ENCODE results near the gene CCDC107.
A peak's percentile ranks its signal among the peaks of the same experiment; 100 is the strongest.
"Not testable (repeated sequence)": the region's sequence is repeated elsewhere in the genome, so short reads cannot be mapped to it uniquely, and the experiment has no call there.

CCDC107 gene

GRCh38 chr9:35638751-35639150 lies 19.3 kb upstream of the CCDC107 start:
- H3K27me3 ChIP-seq (ENCODE audit: control insufficient read depth in 1 of 2, insufficient read depth in 2 of 2, low read length in 2 of 2); H3K36me3 ChIP-seq (ENCODE audit: control insufficient read depth in 1 of 2, insufficient read depth in 2 of 2, low read length in 2 of 2); H3K4me1 ChIP-seq (ENCODE audit: control insufficient read depth in 1 of 2, insufficient read depth in 2 of 2, low read length in 2 of 2); H3K4me3 ChIP-seq (ENCODE audit: low read depth in 1 of 2, low read length in 2 of 2); H3K9ac ChIP-seq (ENCODE audit: low read depth in 1 of 2, low read length in 2 of 2); H3K27ac ChIP-seq (ENCODE audit: low read depth, low read length); H3K9me3 ChIP-seq (ENCODE audit: control insufficient read depth in 1 of 2, low read length in 2 of 2): not testable (repeated sequence)

- H3K36me3 ChIP-seq (ENCODE audit: control insufficient read depth in 1 of 2, insufficient read depth in 2 of 2, low read length in 2 of 2); H3K27ac ChIP-seq (ENCODE audit: low read depth, low read length): not testable (repeated sequence)
These were observed 18.9 kb upstream of the CCDC107 start for GRCh38 chr9:35639225-35639624.

DNA sequence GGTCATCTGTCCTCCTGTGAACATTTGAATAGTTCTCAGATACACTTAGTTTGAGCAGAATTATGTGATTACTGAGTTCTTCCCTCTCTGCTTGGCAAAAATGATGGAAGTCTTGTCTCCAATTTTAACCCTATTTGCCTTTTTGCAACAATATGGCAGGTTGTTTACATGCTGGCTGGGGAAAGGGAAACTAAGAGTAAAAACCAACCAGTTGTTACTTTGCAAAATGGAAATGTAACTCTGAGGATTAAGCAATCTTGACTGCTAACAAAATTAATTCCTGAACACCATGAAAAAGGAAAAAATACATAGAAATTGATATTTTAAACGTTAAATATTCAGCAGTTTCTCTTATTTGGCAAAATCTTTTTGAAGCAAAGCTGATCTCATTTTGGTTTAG lies 18.5 kb upstream of the CCDC107 start:
- Histone ChIP-seq H3K27ac (ENCODE audit: low read depth, low read length) (peak overlapping the region; percentile 20), H3K4me1 (ENCODE audit: control insufficient read depth in 1 of 2, insufficient read depth in 2 of 2, low read length in 2 of 2) (no peaks in the 10 kb centered on the region), H3K9me3 (ENCODE audit: control insufficient read depth in 1 of 2, low read length in 2 of 2) (no peaks in the 10 kb centered on the region)

More at GRCh38 chr9:35639225-35639624, 18.9 kb upstream of the CCDC107 start:
- H3K4me3 ChIP-seq (ENCODE audit: low read depth in 1 of 2, low read length in 2 of 2); H3K9ac ChIP-seq (ENCODE audit: low read depth in 1 of 2, low read length in 2 of 2); H3K4me1 ChIP-seq (ENCODE audit: control insufficient read depth in 1 of 2, insufficient read depth in 2 of 2, low read length in 2 of 2); H3K27me3 ChIP-seq (ENCODE audit: control insufficient read depth in 1 of 2, insufficient read depth in 2 of 2, low read length in 2 of 2); H3K9me3 ChIP-seq (ENCODE audit: control insufficient read depth in 1 of 2, low read length in 2 of 2): not testable (repeated sequence)

GRCh38 chr9:35640431-35640830 lies 17.7 kb upstream of the CCDC107 start:
- not testable (repeated sequence) for H3K27me3 ChIP-seq (ENCODE audit: control insufficient read depth in 1 of 2, insufficient read depth in 2 of 2, low read length in 2 of 2); H3K27ac ChIP-seq (ENCODE audit: low read depth, low read length); H3K4me1 ChIP-seq (ENCODE audit: control insufficient read depth in 1 of 2, insufficient read depth in 2 of 2, low read length in 2 of 2); H3K36me3 ChIP-seq (ENCODE audit: control insufficient read depth in 1 of 2, insufficient read depth in 2 of 2, low read length in 2 of 2); H3K4me3 ChIP-seq (ENCODE audit: low read depth in 1 of 2, low read length in 2 of 2); H3K9ac ChIP-seq (ENCODE audit: low read depth in 1 of 2, low read length in 2 of 2); H3K9me3 ChIP-seq (ENCODE audit: control insufficient read depth in 1 of 2, low read length in 2 of 2)

More for the DNA sequence above, 18.5 kb upstream of the CCDC107 start:
- no peaks in the 10 kb centered on the region for H3K27me3 ChIP-seq (ENCODE audit: control insufficient read depth in 1 of 2, insufficient read depth in 2 of 2, low read length in 2 of 2)
- no peak overlapping the region for H3K4me3 ChIP-seq (ENCODE audit: low read depth in 1 of 2, low read length in 2 of 2)
- no peaks in the 10 kb centered on the region for H3K36me3 ChIP-seq (ENCODE audit: control insufficient read depth in 1 of 2, insufficient read depth in 2 of 2, low read length in 2 of 2)
- no peak overlapping the region for H3K9ac ChIP-seq (ENCODE audit: low read depth in 1 of 2, low read length in 2 of 2)

GRCh38 chr9:35641478-35641877 lies 16.6 kb upstream of the CCDC107 start:
- H3K27ac ChIP-seq (ENCODE audit: low read depth, low read length); H3K4me1 ChIP-seq (ENCODE audit: control insufficient read depth in 1 of 2, insufficient read depth in 2 of 2, low read length in 2 of 2); H3K36me3 ChIP-seq (ENCODE audit: control insufficient read depth in 1 of 2, insufficient read depth in 2 of 2, low read length in 2 of 2); H3K27me3 ChIP-seq (ENCODE audit: control insufficient read depth in 1 of 2, insufficient read depth in 2 of 2, low read length in 2 of 2); H3K9me3 ChIP-seq (ENCODE audit: control insufficient read depth in 1 of 2, low read length in 2 of 2); H3K4me3 ChIP-seq (ENCODE audit: low read depth in 1 of 2, low read length in 2 of 2); H3K9ac ChIP-seq (ENCODE audit: low read depth in 1 of 2, low read length in 2 of 2): not testable (repeated sequence)

DNA sequence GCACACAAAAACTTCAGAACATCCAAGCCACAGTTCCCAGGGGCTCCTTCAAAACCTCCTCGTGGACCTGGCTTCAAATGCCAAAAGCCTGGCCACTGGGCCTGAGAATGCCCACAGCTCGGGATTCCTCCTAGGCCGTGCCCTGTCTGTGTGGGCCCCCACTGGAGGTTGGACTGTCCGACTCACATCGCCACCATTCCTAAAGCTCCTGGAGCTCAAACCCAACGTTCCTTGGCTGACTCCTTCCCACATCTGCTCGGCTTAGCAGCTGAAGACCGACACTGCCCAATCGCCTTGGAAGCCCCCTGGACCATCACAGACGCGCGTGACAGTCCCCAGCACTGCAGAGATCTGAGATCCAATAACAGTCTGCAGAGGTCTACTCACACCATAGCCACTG lies 15.0 kb upstream of the CCDC107 start:
- H3K36me3 ChIP-seq (ENCODE audit: control insufficient read depth in 1 of 2, insufficient read depth in 2 of 2, low read length in 2 of 2) = no peaks in the 10 kb centered on the region
- H3K27me3 ChIP-seq (ENCODE audit: control insufficient read depth in 1 of 2, insufficient read depth in 2 of 2, low read length in 2 of 2) = no peaks in the 10 kb centered on the region
- peaks cover 4 to 10% of the 10 kb centered on the region in 2 donors for H3K4me1 ChIP-seq (ENCODE audit: control insufficient read depth in 1 of 2, insufficient read depth in 2 of 2, low read length in 2 of 2)
- H3K4me3 ChIP-seq (ENCODE audit: low read depth in 1 of 2, low read length in 2 of 2) = no peak overlapping the region
- H3K9me3 ChIP-seq (ENCODE audit: control insufficient read depth in 1 of 2, low read length in 2 of 2) = no peaks in the 10 kb centered on the region
- no peak overlapping the region for H3K9ac ChIP-seq (ENCODE audit: low read depth in 1 of 2, low read length in 2 of 2)
- H3K27ac ChIP-seq (ENCODE audit: low read depth, low read length) = no peak overlapping the region

DNA sequence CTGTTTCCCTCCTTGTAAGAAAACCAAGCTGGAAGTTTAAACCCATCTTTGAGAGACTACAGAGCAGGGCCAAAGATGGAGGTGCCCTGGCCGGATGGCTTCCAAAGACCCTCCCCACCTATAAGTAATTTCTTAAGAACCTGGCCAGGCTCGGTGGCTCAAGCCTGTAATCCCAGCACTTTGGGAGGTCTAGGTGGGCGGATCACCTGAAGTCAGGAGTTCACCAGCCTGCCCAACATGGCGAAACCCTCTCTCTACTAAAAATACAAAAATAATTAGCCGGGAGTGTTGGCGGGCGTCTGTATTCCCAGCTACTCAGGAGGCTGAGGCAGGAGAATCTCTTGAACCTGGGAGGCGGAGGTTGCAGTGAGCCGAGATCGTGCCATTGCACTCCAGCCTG lies 12.4 kb upstream of the CCDC107 start:
- H3K27ac ChIP-seq (ENCODE audit: low read depth, low read length) = not testable (repeated sequence)
- Histone ChIP-seq H3K4me3 (ENCODE audit: low read depth in 1 of 2, low read length in 2 of 2) (peak overlapping the region; percentile 89 to 91), H3K9ac (ENCODE audit: low read depth in 1 of 2, low read length in 2 of 2) (peak overlapping the region; percentile 94 to 96)

DNA sequence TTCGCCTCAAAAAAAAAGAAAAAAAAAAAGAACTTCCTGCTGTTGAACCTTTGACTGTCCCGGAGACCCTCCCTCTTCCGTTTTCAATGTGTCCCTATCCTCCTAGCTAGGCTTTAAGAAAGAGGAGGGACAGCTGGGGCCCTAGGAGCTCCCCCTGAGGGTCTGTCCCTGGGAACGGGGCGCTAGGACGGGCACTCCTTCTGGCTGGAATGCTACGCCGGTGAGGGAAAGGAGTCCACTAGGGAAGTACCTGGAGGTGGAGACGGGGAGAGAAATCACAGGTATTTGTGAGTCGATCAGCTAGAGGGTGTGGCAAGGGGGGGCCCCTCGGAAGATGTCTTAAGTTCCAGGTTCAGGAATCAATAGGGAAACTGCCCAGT lies 11.9 kb upstream of the CCDC107 start:
- H3K9me3 ChIP-seq (ENCODE audit: control insufficient read depth in 1 of 2, low read length in 2 of 2) = no peaks in the 10 kb centered on the region
- no peaks in the 10 kb centered on the region for H3K27me3 ChIP-seq (ENCODE audit: control insufficient read depth in 1 of 2, insufficient read depth in 2 of 2, low read length in 2 of 2)
- H3K27ac ChIP-seq (ENCODE audit: low read depth, low read length) = peak overlapping the region; percentile 84
- H3K36me3 ChIP-seq (ENCODE audit: control insufficient read depth in 1 of 2, insufficient read depth in 2 of 2, low read length in 2 of 2) = no peaks in the 10 kb centered on the region
- peak overlapping the region; percentile 89 to 91 for H3K4me3 ChIP-seq (ENCODE audit: low read depth in 1 of 2, low read length in 2 of 2)
- H3K4me1 ChIP-seq (ENCODE audit: control insufficient read depth in 1 of 2, insufficient read depth in 2 of 2, low read length in 2 of 2) = peaks cover 7 to 10% of the 10 kb centered on the region in 2 donors
- H3K9ac ChIP-seq (ENCODE audit: low read depth in 1 of 2, low read length in 2 of 2) = peak overlapping the region; percentile 94 to 96

More for the DNA sequence above, 12.4 kb upstream of the CCDC107 start:
- not testable (repeated sequence) for H3K4me1 ChIP-seq (ENCODE audit: control insufficient read depth in 1 of 2, insufficient read depth in 2 of 2, low read length in 2 of 2); H3K9me3 ChIP-seq (ENCODE audit: control insufficient read depth in 1 of 2, low read length in 2 of 2); H3K36me3 ChIP-seq (ENCODE audit: control insufficient read depth in 1 of 2, insufficient read depth in 2 of 2, low read length in 2 of 2); H3K27me3 ChIP-seq (ENCODE audit: control insufficient read depth in 1 of 2, insufficient read depth in 2 of 2, low read length in 2 of 2)

- Histone ChIP-seq H3K27me3 (ENCODE audit: control insufficient read depth in 1 of 2, insufficient read depth in 2 of 2, low read length in 2 of 2) (no peaks in the 10 kb centered on the region), H3K4me3 (ENCODE audit: low read depth in 1 of 2, low read length in 2 of 2) (peak overlapping the region; percentile 89 to 91), H3K9ac (ENCODE audit: low read depth in 1 of 2, low read length in 2 of 2) (peak overlapping the region; percentile 94 to 96), H3K4me1 (ENCODE audit: control insufficient read depth in 1 of 2, insufficient read depth in 2 of 2, low read length in 2 of 2) (peaks cover 7 to 10% of the 10 kb centered on the region in 2 donors), H3K36me3 (ENCODE audit: control insufficient read depth in 1 of 2, insufficient read depth in 2 of 2, low read length in 2 of 2) (no peaks in the 10 kb centered on the region), H3K9me3 (ENCODE audit: control insufficient read depth in 1 of 2, low read length in 2 of 2) (no peaks in the 10 kb centered on the region), H3K27ac (ENCODE audit: low read depth, low read length) (peak overlapping the region; percentile 84)
These were observed 11.4 kb upstream of the CCDC107 start for GRCh38 chr9:35646533-35647265.

- peak overlapping the region; percentile 50 to 55 for H3K4me3 ChIP-seq (ENCODE audit: low read depth in 1 of 2, low read length in 2 of 2)
- H3K27me3 ChIP-seq (ENCODE audit: control insufficient read depth in 1 of 2, insufficient read depth in 2 of 2, low read length in 2 of 2) = no peaks in the 10 kb centered on the region
- H3K9ac ChIP-seq (ENCODE audit: low read depth in 1 of 2, low read length in 2 of 2) = peak overlapping the region in 1 of 2 donors; percentile 52
- H3K9me3 ChIP-seq (ENCODE audit: control insufficient read depth in 1 of 2, low read length in 2 of 2) = no peaks in the 10 kb centered on the region
- no peaks in the 10 kb centered on the region for H3K36me3 ChIP-seq (ENCODE audit: control insufficient read depth in 1 of 2, insufficient read depth in 2 of 2, low read length in 2 of 2)
- peaks cover 7 to 13% of the 10 kb centered on the region in 2 donors for H3K4me1 ChIP-seq (ENCODE audit: control insufficient read depth in 1 of 2, insufficient read depth in 2 of 2, low read length in 2 of 2)
- H3K27ac ChIP-seq (ENCODE audit: low read depth, low read length) = no peak overlapping the region
These were observed 8.4 kb upstream of the CCDC107 start for GRCh38 chr9:35649431-35650340.

All from duodenal mucosa (tissue), 2 donors.